HG03469 (cell line): ENCODE results near the gene MRPL54.

Experiments used
- ATAC-seq: cut with Tn5 transposase; IDR thresholded peaks from one replicate; pipeline ENCODE4 v1.9.1; 2021; ENCODE audit warnings: mild to moderate bottlenecking, moderate library complexity, moderate number of reproducible peaks; ENCODE audit not compliant: unreplicated experiment

MRPL54 gene

GRCh38 chr19:3762501-3763459, at the start of gene MRPL54:
Gene MRPL54 (plus strand): TSS chr19:3762682. CDS start chr19:3762701, 19 bp downstream.
- ATAC-seq, result peak; percentile 56

- ATAC-seq, result no peak
Measured at GRCh38 chr19:3716147-3716668, 46.3 kb upstream of the MRPL54 start.

- no peak for ATAC-seq
Measured at GRCh38 chr19:3719868-3720267, 42.6 kb upstream of the MRPL54 start.

GRCh38 chr19:3720349-3720917, 42.0 kb upstream of the MRPL54 start:
- ATAC-seq, result no peak

GRCh38 chr19:3721131-3721886, 41.2 kb upstream of the MRPL54 start:
- no peak for ATAC-seq

- no peak for ATAC-seq
Measured at GRCh38 chr19:3721887-3722442, 40.5 kb upstream of the MRPL54 start.

GRCh38 chr19:3722443-3723109, 39.9 kb upstream of the MRPL54 start:
- no peak for ATAC-seq

GRCh38 chr19:3723110-3723488, 39.4 kb upstream of the MRPL54 start:
- ATAC-seq, result no peak

GRCh38 chr19:3723883-3724282, 38.6 kb upstream of the MRPL54 start:
- no peak for ATAC-seq

GRCh38 chr19:3725121-3725520, 37.4 kb upstream of the MRPL54 start:
- ATAC-seq, result no peak

- no peak for ATAC-seq
Measured at GRCh38 chr19:3725640-3726310, 36.7 kb upstream of the MRPL54 start.

- no peak for ATAC-seq
Measured at GRCh38 chr19:3730457-3730958, 32.0 kb upstream of the MRPL54 start.

- ATAC-seq, result no peak
Measured at GRCh38 chr19:3732108-3732507, 30.4 kb upstream of the MRPL54 start.

- no peak for ATAC-seq
Measured at GRCh38 chr19:3733549-3734309, 28.8 kb upstream of the MRPL54 start.

GRCh38 chr19:3734310-3734600, 28.2 kb upstream of the MRPL54 start:
- no peak for ATAC-seq

GRCh38 chr19:3736106-3736724, 26.3 kb upstream of the MRPL54 start:
- no peak for ATAC-seq

- ATAC-seq, result no peak
Measured at GRCh38 chr19:3737487-3738205, 24.8 kb upstream of the MRPL54 start.
